ENCODE data around the gene PSPN.

GRCh38 chr19:6412447-6413091 is 36.8 kb upstream of the PSPN start:
- TF ChIP-seq TAF1 (IDR thresholded peaks at IDR 0.05; ENCODE audit: control insufficient read depth, extremely low read depth, insufficient read depth, low read length, severe bottlenecking) (no peak), HDGF (IDR thresholded peaks at IDR 0.05) (no peak), MCM5 (IDR thresholded peaks at IDR 0.05; ENCODE audit: low read depth) (no peak)
